Ishikawa (cell line): ENCODE measurements around the gene ID1.

Experiments used
- CEBPB ChIP-seq: IDR thresholded peaks from 2 replicates; pipeline ENCODE4 v1.6.1; 2012
- EP300 ChIP-seq: IDR thresholded peaks from 2 replicates; pipeline ENCODE4 v1.6.1; 2012; ENCODE audit warnings: borderline replicate concordance
- TAF1 ChIP-seq: IDR thresholded peaks from 2 replicates; pipeline ENCODE4 v1.6.1; 2012; ENCODE audit warnings: low read depth, mild to moderate bottlenecking
- USF1 ChIP-seq: IDR thresholded peaks from 2 replicates; pipeline ENCODE4 v1.6.1; 2012
- TF ChIP-seq, protein P1 (sequence below): IDR thresholded peaks from 2 replicates; pipeline ENCODE4 v1.6.1; 2012; ENCODE audit warnings: low read depth, mild to moderate bottlenecking

DNA sequence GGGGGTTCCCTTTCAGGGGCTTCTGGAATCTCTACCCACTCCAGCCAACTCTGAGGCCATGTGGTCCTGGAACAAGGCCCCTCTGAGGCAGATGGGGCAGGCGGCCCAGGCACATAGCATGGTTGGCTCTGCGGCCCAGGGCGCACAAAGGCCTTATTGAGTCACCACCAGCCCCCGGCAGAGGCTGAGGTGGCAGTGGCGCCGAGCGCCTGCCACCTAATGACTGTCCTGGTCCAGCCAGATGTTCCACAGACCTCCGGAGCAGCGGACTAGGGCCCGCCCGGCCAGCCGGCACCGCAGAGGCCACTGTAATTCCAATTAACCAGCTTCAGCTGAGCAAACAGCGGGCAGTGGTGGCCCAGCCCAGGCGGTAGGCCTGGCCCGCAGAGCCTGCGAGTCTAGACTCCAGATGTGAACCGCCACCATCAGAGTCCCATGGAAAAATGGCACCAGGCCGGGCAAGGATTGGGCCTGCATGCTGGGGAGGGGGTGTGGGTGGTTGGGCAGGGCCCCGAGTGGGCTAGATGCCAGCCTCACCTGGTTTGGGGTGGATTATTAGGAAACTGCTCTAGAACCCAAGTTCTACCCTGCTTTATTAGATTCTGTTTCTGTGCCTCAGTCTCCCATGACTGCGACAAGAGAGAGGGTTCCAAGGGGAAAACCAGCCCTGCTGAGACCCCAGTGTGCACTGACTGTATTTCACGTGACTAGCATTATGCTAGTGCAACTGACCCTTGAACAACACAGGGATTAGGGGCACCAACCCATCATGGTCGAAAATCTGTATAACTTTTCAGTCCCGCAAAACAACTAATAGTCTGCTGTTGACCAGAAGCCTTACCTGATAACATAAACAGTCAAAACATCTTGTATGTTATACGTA is 34.1 kb upstream of the ID1 start:
- TF ChIP-seq EP300, result no peak
- no peak for TF ChIP-seq TAF1
- TF ChIP-seq CEBPB, result no peak
- TF ChIP-seq, protein P1, sequence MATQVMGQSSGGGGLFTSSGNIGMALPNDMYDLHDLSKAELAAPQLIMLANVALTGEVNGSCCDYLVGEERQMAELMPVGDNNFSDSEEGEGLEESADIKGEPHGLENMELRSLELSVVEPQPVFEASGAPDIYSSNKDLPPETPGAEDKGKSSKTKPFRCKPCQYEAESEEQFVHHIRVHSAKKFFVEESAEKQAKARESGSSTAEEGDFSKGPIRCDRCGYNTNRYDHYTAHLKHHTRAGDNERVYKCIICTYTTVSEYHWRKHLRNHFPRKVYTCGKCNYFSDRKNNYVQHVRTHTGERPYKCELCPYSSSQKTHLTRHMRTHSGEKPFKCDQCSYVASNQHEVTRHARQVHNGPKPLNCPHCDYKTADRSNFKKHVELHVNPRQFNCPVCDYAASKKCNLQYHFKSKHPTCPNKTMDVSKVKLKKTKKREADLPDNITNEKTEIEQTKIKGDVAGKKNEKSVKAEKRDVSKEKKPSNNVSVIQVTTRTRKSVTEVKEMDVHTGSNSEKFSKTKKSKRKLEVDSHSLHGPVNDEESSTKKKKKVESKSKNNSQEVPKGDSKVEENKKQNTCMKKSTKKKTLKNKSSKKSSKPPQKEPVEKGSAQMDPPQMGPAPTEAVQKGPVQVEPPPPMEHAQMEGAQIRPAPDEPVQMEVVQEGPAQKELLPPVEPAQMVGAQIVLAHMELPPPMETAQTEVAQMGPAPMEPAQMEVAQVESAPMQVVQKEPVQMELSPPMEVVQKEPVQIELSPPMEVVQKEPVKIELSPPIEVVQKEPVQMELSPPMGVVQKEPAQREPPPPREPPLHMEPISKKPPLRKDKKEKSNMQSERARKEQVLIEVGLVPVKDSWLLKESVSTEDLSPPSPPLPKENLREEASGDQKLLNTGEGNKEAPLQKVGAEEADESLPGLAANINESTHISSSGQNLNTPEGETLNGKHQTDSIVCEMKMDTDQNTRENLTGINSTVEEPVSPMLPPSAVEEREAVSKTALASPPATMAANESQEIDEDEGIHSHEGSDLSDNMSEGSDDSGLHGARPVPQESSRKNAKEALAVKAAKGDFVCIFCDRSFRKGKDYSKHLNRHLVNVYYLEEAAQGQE, result no peak
- no peak for TF ChIP-seq USF1
